ENCODE measurements around the gene GPR21.
A peak's percentile ranks its signal among the peaks of the same experiment; 100 is the strongest.

Gene GPR21

DNA sequence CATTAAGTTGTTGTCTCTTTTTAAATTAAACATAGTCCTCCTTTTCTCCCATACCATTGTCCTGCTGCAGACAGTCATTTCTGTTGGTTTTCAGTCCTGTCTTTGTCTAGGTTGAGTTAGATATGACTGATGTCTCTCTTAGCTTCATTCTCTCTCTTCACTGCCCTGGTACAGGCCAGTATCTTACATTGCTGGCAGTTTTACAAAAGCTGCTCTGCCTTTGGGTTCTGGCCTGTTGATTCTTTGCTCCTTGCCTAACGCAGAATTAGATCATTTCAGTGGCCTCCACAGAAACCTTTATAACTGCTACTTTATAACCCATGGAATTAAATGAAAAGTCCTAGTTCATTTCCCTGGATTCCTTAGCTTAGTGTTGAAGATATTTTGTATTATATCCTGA lies 33.7 kb downstream of the GPR21 start:
- DNase-seq: no peak

DNA sequence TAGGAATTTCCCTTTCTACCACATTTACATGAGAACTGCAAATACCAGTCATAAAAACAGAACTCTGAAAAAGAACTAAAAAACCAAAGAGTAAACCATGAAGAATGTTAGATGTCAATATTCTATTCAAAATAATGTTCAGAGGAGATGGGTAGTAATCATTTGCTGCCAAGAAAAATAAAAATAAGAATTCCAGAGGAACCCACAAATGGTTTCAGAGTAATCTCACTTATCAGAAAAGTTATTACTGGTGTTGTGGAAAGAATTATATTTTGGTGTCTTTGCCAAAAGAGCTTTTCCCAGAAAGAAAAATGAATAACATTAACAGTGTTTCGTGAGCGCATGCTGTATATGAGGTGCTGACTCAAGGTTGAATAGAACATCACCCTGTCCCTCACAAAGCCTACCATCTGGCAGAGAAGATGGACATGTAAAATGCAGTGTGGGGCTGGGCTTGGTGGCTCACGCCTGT lies 35.6 kb downstream of the GPR21 start:
- peak; percentile 97 for DNase-seq

DNA sequence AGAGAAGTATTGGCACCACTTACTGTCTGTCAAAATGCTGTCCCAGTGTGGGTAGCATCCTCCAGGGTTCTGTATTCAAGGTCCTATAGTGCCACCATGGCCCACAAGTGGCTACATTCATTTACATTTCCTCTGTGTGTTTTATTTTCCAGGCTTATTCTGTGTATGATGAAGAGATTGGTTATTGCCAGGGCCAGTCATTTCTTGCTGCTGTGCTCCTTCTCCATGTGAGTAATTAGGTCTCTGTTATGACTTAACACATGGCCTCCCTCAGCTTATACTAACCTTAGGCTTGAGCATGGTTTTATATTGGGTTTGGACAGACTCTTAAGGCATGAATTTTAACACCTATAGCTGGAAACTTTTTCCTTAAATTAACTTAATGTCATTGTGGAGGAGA lies 36.7 kb downstream of the GPR21 start:
- DNase-seq: no peak

DNA sequence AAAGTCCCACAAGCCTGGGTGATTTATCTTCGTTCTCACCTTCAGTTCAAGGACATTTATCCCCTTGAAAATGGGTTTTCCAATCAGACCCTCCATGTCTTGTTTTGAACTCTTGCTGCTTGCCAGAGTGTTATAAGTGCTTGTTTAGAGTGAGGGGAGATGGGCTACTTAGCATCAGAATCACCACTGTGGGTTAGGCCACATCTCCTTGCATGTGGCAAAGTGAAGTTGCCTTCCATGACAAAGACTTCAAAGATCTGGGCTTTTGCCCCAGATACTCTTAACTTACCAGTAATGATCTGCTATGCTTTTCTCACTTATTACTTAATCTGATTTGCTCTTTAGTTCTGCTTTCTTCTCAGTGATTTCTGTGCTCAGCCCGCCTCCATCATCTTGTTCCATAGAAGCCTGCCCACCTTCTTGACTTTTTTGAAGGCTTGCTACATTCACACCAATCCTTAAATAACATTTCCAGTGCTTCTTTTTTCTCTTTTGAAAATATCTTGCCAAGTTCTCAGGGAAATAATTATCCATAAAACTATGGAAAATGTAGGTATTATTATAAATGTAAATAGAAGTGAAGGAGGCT lies 39.0 kb downstream of the GPR21 start:
- DNase-seq: no peak

DNA sequence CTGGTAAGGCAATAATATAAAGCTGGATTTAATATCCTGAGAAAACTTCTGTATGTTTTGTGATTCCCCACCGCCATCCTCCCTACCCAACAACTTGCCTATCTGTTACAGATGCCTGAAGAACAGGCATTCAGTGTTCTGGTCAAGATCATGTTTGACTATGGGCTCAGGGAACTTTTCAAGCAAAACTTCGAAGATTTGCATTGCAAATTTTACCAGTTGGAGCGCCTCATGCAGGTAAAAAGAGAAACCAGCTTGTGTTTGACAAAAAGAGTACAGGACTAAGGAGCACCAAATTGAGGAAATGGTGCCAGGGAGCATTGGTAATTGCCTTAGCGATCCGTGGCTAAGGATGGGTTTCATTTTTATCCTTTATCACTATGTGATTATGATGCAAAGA lies 40.0 kb downstream of the GPR21 start:
- no peak for DNase-seq

DNA sequence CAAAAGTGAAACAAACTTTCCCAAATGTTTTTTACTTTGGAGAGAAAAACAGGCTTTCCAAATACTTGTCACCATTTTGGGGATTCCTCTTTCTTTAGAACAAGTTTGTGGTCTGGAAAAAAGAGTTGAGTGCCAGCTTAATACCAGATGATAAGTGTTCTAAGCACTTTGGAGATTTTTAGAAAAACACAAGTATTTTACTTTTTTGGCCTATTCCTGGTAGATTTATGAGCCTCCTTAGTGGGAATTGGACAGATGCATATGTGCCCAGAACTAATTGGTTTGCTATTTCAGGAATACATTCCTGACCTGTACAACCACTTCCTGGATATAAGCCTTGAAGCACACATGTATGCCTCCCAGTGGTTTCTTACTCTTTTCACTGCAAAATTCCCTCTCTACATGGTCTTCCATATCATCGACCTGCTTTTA lies 40.5 kb downstream of the GPR21 start:
- DNase-seq: peak; percentile 90

DNA sequence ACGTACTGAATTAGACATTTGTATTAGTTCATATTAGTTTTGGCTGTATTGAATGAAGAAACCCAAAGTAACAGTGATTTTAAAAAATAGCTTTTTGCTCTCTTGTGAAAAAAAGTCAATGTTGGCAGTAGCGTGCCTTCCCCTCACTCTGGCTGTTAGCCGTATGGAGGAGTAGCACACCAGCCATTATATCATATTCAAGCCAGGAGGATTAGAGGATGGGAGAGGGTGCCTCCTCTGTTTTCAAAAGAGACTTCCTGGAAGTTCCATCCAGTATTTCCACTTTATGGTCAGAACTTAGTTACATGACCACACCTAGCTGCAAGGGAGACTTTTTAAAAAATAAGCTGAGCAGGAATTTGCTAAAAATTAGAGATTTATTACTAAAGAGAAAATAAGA lies 41.2 kb downstream of the GPR21 start:
- no peak for DNase-seq

DNA sequence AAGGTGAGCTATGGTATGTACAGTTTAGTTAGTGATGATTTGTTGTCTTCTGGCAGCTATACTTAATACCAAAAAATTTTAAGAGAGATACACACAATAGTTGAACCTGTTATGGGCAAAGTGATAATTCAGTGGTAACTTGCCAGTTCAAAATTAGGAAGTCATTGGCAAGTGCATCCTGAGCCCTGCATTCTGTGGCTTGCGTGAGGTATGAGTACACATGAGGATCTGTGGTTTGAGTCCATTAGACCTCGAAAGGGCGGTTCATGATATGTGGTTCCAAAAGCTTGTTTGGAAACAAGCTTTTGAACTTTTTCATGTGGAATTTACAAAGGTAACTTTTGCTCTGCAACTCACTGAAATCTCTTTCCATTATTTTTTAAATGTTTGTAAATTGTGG lies 47.0 kb downstream of the GPR21 start:
- DNase-seq: no peak

DNA sequence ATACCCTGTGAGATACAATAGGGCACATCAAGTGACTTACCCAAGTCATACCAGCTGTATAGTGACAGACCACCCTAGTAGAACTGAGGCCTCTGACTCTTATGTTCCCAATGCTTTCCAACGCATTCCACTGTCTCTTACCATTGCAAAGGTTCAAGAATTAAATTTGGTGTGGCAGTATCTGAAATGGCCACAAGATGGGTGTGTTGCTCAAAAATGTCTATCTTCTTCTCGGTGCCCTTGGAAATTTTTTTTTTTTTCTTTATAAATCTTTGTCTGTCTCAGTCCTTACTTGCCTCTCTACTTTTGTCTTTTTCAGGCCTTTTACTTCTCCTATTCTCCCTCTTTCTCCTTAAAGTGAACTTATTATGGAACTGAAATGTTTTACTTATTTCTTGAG lies 48.4 kb downstream of the GPR21 start:
- DNase-seq: peak; percentile 60

DNA sequence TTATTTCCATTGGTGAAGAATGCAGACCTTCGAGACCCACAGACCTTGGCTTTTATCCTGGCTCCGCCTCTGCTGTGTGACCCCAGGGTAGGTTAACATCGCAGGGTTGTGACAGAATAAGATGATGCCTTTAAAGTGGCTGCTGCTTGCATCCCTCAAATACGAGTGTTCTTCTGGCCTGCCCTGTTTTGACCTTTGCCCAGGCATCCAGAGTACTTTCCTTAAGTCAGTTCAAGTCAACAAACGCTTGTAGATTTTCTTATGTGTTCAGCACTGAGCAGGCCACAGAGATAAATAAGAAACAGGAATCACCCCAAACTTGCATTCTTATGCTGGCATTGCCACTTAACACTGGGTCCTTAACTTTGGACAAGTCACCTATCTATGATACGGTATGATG lies 50.2 kb downstream of the GPR21 start:
- DNase-seq: no peak

DNA sequence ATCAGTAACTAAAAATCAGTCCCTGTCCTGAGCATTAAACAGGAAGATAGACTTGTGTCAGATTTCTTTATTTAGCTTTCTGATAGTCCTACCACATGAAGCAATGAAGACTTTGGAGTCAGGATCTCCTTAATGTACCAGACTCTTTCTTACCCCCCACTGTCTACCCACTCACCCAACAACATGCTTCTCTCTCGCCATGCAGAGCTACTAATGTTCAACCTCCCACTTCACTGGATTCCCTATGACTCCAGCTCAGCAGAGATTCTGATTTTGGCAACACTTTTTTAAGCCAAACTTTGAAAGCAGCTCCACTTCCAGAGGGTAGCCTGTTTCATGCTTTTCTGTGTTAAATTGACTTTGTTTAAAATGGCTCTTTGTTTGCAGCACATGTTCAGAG lies 50.8 kb downstream of the GPR21 start:
- DNase-seq: no peak

Data from fibroblast of skin of right biceps (primary cell).